Keratinocyte (primary cell): ENCODE results near the gene SPON1.

Source experiments
- EZH2 ChIP-seq: IDR thresholded peaks from one replicate; pipeline ENCODE4 v1.6.1; 2012; ENCODE audit warnings: inconsistent platforms, mild to moderate bottlenecking, low read length, moderate library complexity
- TF ChIP-seq, protein P1 (sequence below), 3 experiments: IDR thresholded peaks in 1 of 3; conservative IDR thresholded peaks in 1 of 3; optimal IDR thresholded peaks in 1 of 3; 2 replicates in 2 of 3; 3 replicates in 1 of 3; pipeline versions ENCODE3 to v1.5.1; 2011; ENCODE audit warnings: low read length in 3 of 3, mild to moderate bottlenecking in 3 of 3, moderate library complexity in 2 of 3, control low read depth in 1 of 3, inconsistent platforms in 1 of 3; ENCODE audit not compliant: insufficient read depth in 2 of 3; ENCODE audit errors: extremely low read depth in 1 of 3

DNA sequence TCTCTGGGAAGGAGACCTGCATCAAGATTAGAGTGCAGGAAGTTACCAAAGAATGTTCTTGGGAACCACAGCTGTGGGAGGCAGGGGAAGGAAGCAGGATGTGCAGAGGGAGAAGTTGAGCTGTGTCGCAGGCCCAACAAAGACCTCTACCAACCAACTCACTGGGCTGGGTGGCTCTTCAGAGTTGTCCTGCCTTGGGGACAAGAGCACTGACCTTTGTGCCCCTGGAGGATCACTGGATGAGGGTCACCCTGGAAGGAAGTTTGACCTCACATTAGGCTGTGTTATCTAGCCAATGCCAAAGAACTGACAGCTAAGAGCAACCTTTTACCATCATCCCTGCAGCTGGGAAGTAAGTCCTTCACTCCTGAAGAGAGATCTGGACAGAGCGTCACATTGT lies 265.8 kb downstream of the SPON1 start:
- TF ChIP-seq, protein P1, sequence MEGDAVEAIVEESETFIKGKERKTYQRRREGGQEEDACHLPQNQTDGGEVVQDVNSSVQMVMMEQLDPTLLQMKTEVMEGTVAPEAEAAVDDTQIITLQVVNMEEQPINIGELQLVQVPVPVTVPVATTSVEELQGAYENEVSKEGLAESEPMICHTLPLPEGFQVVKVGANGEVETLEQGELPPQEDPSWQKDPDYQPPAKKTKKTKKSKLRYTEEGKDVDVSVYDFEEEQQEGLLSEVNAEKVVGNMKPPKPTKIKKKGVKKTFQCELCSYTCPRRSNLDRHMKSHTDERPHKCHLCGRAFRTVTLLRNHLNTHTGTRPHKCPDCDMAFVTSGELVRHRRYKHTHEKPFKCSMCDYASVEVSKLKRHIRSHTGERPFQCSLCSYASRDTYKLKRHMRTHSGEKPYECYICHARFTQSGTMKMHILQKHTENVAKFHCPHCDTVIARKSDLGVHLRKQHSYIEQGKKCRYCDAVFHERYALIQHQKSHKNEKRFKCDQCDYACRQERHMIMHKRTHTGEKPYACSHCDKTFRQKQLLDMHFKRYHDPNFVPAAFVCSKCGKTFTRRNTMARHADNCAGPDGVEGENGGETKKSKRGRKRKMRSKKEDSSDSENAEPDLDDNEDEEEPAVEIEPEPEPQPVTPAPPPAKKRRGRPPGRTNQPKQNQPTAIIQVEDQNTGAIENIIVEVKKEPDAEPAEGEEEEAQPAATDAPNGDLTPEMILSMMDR (optimal IDR thresholded peaks at IDR 0.05 in 1 of 3, IDR thresholded peaks at IDR 0.05 in 1 of 3, conservative IDR thresholded peaks at IDR 0.05 in 1 of 3; ENCODE audit: extremely low read depth in 1 of 3, insufficient read depth in 2 of 3, low read length in 3 of 3) = no peak
- no peak for TF ChIP-seq EZH2
